ENCODE data around the gene VIPAS39. TPM values are rescaled to one million over a fixed set of nuclear protein-coding genes. Genes with fewer than 3 reads are reported as not detected.
A peak's percentile ranks its signal among the peaks of the same experiment; 100 is the strongest.

The VIPAS39 gene
- total and polyA plus RNA-seq, 2 of the 13 experiments (the other 11 are each of a cell fraction or from before 2014, with no cell fraction given), result 13.3 to 21.5 TPM

- no peak for TF ChIP-seq ELK4 (CRISPR knock-in tag; IDR thresholded peaks at IDR 0.05; ENCODE audit: borderline replicate concordance)
- no peak for TF ChIP-seq NBN (conservative IDR thresholded peaks at IDR 0.05)
- TF ChIP-seq ZNF747 (CRISPR knock-in tag; IDR thresholded peaks at IDR 0.05; ENCODE audit: borderline replicate concordance), result no peak
- no peak for TF ChIP-seq ZBTB26 (CRISPR knock-in tag; IDR thresholded peaks at IDR 0.05; ENCODE audit: borderline replicate concordance)
- no peak for TF ChIP-seq CAMTA2 (CRISPR knock-in tag; IDR thresholded peaks at IDR 0.05; ENCODE audit: borderline replicate concordance)
- no peak for TF ChIP-seq ZNF44 (CRISPR knock-in tag; IDR thresholded peaks at IDR 0.05)
- no peak for TF ChIP-seq ZNF879 (CRISPR knock-in tag; IDR thresholded peaks at IDR 0.05)
- no peak for TF ChIP-seq ZNF18 (CRISPR knock-in tag; IDR thresholded peaks at IDR 0.05; ENCODE audit: insufficient replicate concordance)
- TF ChIP-seq, protein P1, sequence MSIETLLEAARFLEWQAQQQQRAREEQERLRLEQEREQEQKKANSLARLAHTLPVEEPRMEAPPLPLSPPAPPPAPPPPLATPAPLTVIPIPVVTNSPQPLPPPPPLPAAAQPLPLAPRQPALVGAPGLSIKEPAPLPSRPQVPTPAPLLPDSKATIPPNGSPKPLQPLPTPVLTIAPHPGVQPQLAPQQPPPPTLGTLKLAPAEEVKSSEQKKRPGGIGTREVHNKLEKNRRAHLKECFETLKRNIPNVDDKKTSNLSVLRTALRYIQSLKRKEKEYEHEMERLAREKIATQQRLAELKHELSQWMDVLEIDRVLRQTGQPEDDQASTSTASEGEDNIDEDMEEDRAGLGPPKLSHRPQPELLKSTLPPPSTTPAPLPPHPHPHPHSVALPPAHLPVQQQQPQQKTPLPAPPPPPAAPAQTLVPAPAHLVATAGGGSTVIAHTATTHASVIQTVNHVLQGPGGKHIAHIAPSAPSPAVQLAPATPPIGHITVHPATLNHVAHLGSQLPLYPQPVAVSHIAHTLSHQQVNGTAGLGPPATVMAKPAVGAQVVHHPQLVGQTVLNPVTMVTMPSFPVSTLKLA (IDR thresholded peaks at IDR 0.05), result peak; percentile 68
- no peak for TF ChIP-seq RAD21 (CRISPR knock-in tag; IDR thresholded peaks at IDR 0.05)
- TF ChIP-seq ZBTB20 (CRISPR knock-in tag; IDR thresholded peaks at IDR 0.05; ENCODE audit: borderline replicate concordance, low read depth), result peak; percentile 86; the same call in 1 of the 2 replicates
- TF ChIP-seq ATF6 (CRISPR knock-in tag; conservative IDR thresholded peaks at IDR 0.05), result no peak
- no peak for TF ChIP-seq CENPT (CRISPR knock-in tag; IDR thresholded peaks at IDR 0.05; ENCODE audit: low read depth)
- no peak for TF ChIP-seq RFX1 (IDR thresholded peaks at IDR 0.05)
- no peak for TF ChIP-seq NONO (IDR thresholded peaks at IDR 0.05)
- peak; percentile 38; the same call in 1 of the 2 replicates for TF ChIP-seq NONO (CRISPR knock-in tag; conservative IDR thresholded peaks at IDR 0.05)
- no peak for TF ChIP-seq ELF4 (CRISPR knock-in tag; IDR thresholded peaks at IDR 0.05; ENCODE audit: borderline replicate concordance)
- peak; percentile 94 for TF ChIP-seq ZBTB38 (CRISPR knock-in tag; IDR thresholded peaks at IDR 0.05)
- no peak for TF ChIP-seq ZNF678 (CRISPR knock-in tag; IDR thresholded peaks at IDR 0.05)
These were observed 44.8 kb upstream of the VIPAS39 start (continued) for GRCh38 chr14:77502109-77502782.
